AG09319 (cell line): ENCODE data around the gene SLC17A2.
A peak's percentile ranks its signal among the peaks of the same experiment; 100 is the strongest.
"Not testable (repeated sequence)": the region's sequence is repeated elsewhere in the genome, so short reads cannot be mapped to it uniquely, and the experiment has no call there.

ENCODE experiments used
- DNase-seq: peaks from one replicate; pipeline ENCODE4 v3.0.0-alpha.2; 2010; ENCODE audit warnings: low read depth; ENCODE audit errors: extremely low read depth
- CTCF ChIP-seq: IDR thresholded peaks from 2 replicates; pipeline ENCODE4 v1.5.1; 2011; ENCODE audit warnings: low read depth, mild to moderate bottlenecking, inconsistent platforms, low read length, moderate library complexity

The SLC17A2 gene

GRCh38 chr6:25942561-25943147 lies 12.2 kb upstream of the SLC17A2 start:
- no peak for DNase-seq

DNA sequence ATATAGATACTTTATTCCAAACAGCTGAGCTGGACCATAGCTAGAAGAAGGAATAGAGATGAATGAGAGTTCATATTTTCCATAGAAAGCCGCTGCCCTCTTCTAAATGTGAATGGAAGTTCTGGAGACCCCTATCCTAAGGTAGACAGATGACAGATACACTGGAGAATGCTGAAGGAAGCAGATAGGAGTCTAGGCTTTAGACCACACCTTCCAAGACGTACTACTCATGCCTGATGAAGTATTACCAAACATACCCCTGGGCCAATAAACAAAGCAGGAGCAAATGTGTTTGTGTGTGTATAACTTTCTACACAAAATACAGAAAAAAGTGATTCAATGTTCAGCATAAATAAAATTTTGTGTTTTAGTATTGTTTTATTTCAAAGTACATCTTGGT lies 9.1 kb upstream of the SLC17A2 start:
- DNase-seq, result no peak
- no peak for TF ChIP-seq CTCF

More at GRCh38 chr6:25942561-25943147, 12.2 kb upstream of the SLC17A2 start:
- TF ChIP-seq CTCF, result peak; percentile 62

- DNase-seq, result no peak
- TF ChIP-seq CTCF, result no peak
Observed at GRCh38 chr6:25935953-25936352, 5.5 kb upstream of the SLC17A2 start.

GRCh38 chr6:25934735-25935313 lies 4.3 kb upstream of the SLC17A2 start:
- no peak for DNase-seq

GRCh38 chr6:25934156-25934555 lies 3.7 kb upstream of the SLC17A2 start:
- no peak for TF ChIP-seq CTCF
- DNase-seq, result no peak

More at GRCh38 chr6:25934735-25935313, 4.3 kb upstream of the SLC17A2 start:
- no peak for TF ChIP-seq CTCF

DNA sequence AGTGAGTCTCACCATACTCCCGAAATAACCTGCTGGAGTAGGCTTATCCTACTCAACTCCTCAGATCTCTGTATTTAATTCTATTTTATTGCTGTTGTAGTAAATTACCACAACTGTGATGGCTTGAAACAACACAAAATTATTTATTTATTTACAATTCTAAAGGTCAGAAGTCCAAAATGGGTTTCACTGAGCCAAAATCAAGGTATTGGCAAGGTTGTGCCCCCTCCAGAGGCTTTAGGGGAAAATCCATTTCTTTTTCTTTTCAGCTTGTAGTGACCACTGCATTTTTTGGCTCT lies 869 bp upstream of the SLC17A2 start:
- DNase-seq, result no peak
- no peak for TF ChIP-seq CTCF

GRCh38 chr6:25929785-25930184 lies 706 bp downstream of the SLC17A2 start:
- DNase-seq, result not testable (repeated sequence)

DNA sequence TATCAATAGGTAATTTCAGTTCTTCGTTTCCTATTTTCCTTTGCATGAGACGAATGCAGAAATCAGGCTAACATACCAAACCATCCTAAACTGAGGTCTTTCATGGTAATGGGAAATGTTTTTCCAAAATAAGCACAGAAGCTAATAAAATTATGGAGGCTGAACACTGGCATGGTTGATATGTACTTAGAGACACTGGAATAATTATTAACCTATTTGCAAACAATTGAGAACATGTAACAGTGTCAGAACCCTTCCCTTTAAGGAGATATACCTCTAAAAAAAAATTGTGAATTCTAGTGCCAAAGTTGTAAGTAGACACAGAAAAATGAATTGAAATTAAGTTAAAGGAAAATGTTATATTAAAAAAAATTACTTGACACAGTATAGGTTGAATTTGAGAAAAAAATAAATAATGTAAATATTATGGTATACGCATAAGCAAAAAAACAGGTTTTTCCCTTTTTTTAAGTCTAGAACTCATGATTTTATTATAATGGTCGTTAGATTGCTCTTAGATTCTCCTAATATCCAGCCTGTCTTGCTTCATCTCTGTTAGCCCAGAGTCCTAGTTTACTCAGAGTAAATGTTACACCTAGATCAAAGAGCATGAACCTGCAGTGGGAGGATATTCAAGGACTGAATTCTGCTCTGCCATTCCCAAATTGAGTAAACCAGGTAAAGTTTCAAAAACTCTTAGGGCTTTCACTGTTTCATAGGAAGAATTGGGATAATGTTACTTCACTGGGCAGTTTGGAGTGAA lies 1.7 kb downstream of the SLC17A2 start:
- no peak for TF ChIP-seq CTCF
- DNase-seq, result no peak
